MM.1S (cell line): ENCODE measurements around the gene OVOL2.

Source experiments
- DNase-seq: peaks from one replicate; pipeline ENCODE4 v3.0.0-alpha.2; 2015
- H2AFZ ChIP-seq: fragments of 300-600 bp; sonication (generic); 2 replicates; pipeline ENCODE4 v1.6.0; 2016; ENCODE audit warnings: antibody characterized with exemption, low read length
- H3F3A ChIP-seq: fragments of 300-600 bp; sonication (generic); 2 replicates; pipeline ENCODE4 v1.6.1; 2016; ENCODE audit warnings: mild to moderate bottlenecking, antibody characterized with exemption, low read length, moderate library complexity, mixed read lengths; ENCODE audit not compliant: insufficient read depth
- H3K27ac ChIP-seq: fragments of 300-600 bp; sonication (generic); 2 replicates; pipeline ENCODE4 v1.5.1; 2016; ENCODE audit warnings: mild to moderate bottlenecking, low read length
- H3K27me3 ChIP-seq: fragments of 300-600 bp; sonication (generic); replicated peaks from 2 replicates; pipeline ENCODE4 v1.6.0; 2016; ENCODE audit warnings: low read length; ENCODE audit not compliant: insufficient read depth
- H3K36me3 ChIP-seq: fragments of 300-600 bp; sonication (generic); replicated peaks from 2 replicates; pipeline ENCODE4 v1.6.1; 2016; ENCODE audit warnings: mild to moderate bottlenecking, low read length, mixed read lengths; ENCODE audit not compliant: insufficient read depth
- H3K4me1 ChIP-seq: fragments of 300-600 bp; sonication (generic); 2 replicates; pipeline ENCODE4 v1.6.1; 2016; ENCODE audit warnings: low read length, mixed read lengths
- H3K4me2 ChIP-seq: fragments of 300-600 bp; sonication (generic); 2 replicates; pipeline ENCODE4 v1.6.0; 2016; ENCODE audit warnings: low read depth, low read length
- H3K4me3 ChIP-seq: fragments of 300-600 bp; sonication (generic); 2 replicates; pipeline ENCODE4 v1.5.1; 2016; ENCODE audit warnings: low read length, mixed read lengths
- H3K79me2 ChIP-seq: fragments of 300-600 bp; sonication (generic); 2 replicates; pipeline ENCODE4 v1.6.1; 2016; ENCODE audit warnings: mixed run types, low read length, mixed read lengths
- H3K9ac ChIP-seq: fragments of 300-600 bp; sonication (generic); 2 replicates; pipeline ENCODE4 v1.6.1; 2016; ENCODE audit warnings: low read length, mixed read lengths
- H3K9me2 ChIP-seq: fragments of 300-600 bp; sonication (generic); replicated peaks from 2 replicates; pipeline ENCODE4 v1.6.1; 2016; ENCODE audit warnings: mild to moderate bottlenecking, low read length, mixed read lengths; ENCODE audit not compliant: insufficient read depth
- H3K9me3 ChIP-seq: fragments of 300-600 bp; sonication (generic); replicated peaks from 2 replicates; pipeline ENCODE4 v1.6.1; 2016; ENCODE audit warnings: mild to moderate bottlenecking, low read length, mixed read lengths; ENCODE audit not compliant: insufficient read depth
- H4K20me1 ChIP-seq: fragments of 300-600 bp; sonication (generic); 2 replicates; pipeline ENCODE4 v1.6.1; 2016; ENCODE audit warnings: mild to moderate bottlenecking, low read length, moderate library complexity, mixed read lengths; ENCODE audit not compliant: insufficient read depth
- CTCF ChIP-seq: fragments of 300-600 bp; sonication (generic); IDR thresholded peaks from 2 replicates; pipeline ENCODE4 v1.5.1; 2016; ENCODE audit warnings: antibody characterized with exemption, low read length, mixed read lengths
- EZH2 ChIP-seq: fragments of 300-600 bp; sonication (generic); optimal IDR thresholded peaks from 2 replicates; pipeline ENCODE3; 2017; ENCODE audit warnings: low read depth, mild to moderate bottlenecking, antibody characterized with exemption, low read length, mixed read lengths
- EZH2phosphoT487 ChIP-seq: fragments of 300-600 bp; sonication (generic); IDR thresholded peaks from 2 replicates; pipeline ENCODE4 v1.6.1; 2018; ENCODE audit warnings: antibody characterized with exemption, low read length

Gene OVOL2

GRCh38 chr20:18012901-18013300, 44.8 kb downstream of the OVOL2 start:
- H3K9ac ChIP-seq, result no peak overlapping the region
- no peaks in the 10 kb centered on the region for H3K27me3 ChIP-seq
- no peaks in the 10 kb centered on the region for H3K9me2 ChIP-seq
- no peak overlapping the region for H3K4me3 ChIP-seq
- TF ChIP-seq EZH2 (no peak), EZH2phosphoT487 (no peak), CTCF (no peak)
- H3F3A ChIP-seq, result no peaks in the 10 kb centered on the region
- H3K4me1 ChIP-seq, result no peaks in the 10 kb centered on the region
- H3K79me2 ChIP-seq, result no peaks in the 10 kb centered on the region
- H3K9me3 ChIP-seq, result no peaks in the 10 kb centered on the region
- H3K36me3 ChIP-seq, result no peaks in the 10 kb centered on the region
- H2AFZ ChIP-seq, result no peak overlapping the region
- no peak overlapping the region for H3K27ac ChIP-seq
- H4K20me1 ChIP-seq, result no peaks in the 10 kb centered on the region
- H3K4me2 ChIP-seq, result no peak overlapping the region
- DNase-seq, result no peak

- Histone ChIP-seq H4K20me1 (no peaks in the 10 kb centered on the region), H3K27me3 (no peaks in the 10 kb centered on the region), H3K4me3 (no peak overlapping the region), H3K36me3 (no peaks in the 10 kb centered on the region), H3K27ac (no peak overlapping the region), H3K4me1 (no peaks in the 10 kb centered on the region), H3K79me2 (no peaks in the 10 kb centered on the region), H3F3A (no peaks in the 10 kb centered on the region), H3K9me3 (no peaks in the 10 kb centered on the region), H3K4me2 (no peak overlapping the region), H2AFZ (no peak overlapping the region), H3K9ac (no peak overlapping the region), H3K9me2 (no peaks in the 10 kb centered on the region)
- no peak for DNase-seq
- TF ChIP-seq EZH2, result no peak
- TF ChIP-seq EZH2phosphoT487, result no peak
- TF ChIP-seq CTCF, result no peak
Observed at GRCh38 chr20:18011951-18012645, 45.6 kb downstream of the OVOL2 start.

GRCh38 chr20:18011482-18011881, 46.2 kb downstream of the OVOL2 start:
- H4K20me1 ChIP-seq, result no peaks in the 10 kb centered on the region
- H3K4me3 ChIP-seq, result no peak overlapping the region
- no peak overlapping the region for H2AFZ ChIP-seq
- no peak for DNase-seq
- H3K27me3 ChIP-seq, result no peaks in the 10 kb centered on the region
- H3K27ac ChIP-seq, result no peak overlapping the region
- H3K9me2 ChIP-seq, result no peaks in the 10 kb centered on the region
- no peak overlapping the region for H3K9ac ChIP-seq
- H3K36me3 ChIP-seq, result no peaks in the 10 kb centered on the region
- H3K79me2 ChIP-seq, result no peaks in the 10 kb centered on the region
- no peaks in the 10 kb centered on the region for H3F3A ChIP-seq
- no peak overlapping the region for H3K4me2 ChIP-seq
- no peaks in the 10 kb centered on the region for H3K9me3 ChIP-seq
- H3K4me1 ChIP-seq, result no peaks in the 10 kb centered on the region
- TF ChIP-seq EZH2phosphoT487 (no peak), EZH2 (no peak), CTCF (no peak)
